ENCODE results near the gene NR3C2. TPM values are rescaled to one million over a fixed set of nuclear protein-coding genes. Genes with fewer than 3 reads are reported as not detected.

NR3C2 gene
- total and polyA plus RNA-seq, 2 experiments from 2014 or later, result 1.2 to 3.0 TPM

- H3K4me2 ChIP-seq, result no peak overlapping the region
- no peak overlapping the region for H3K4me3 ChIP-seq
- H3K36me3 Mint-ChIP-seq (ENCODE audit: low read depth), result no peaks in the 10 kb centered on the region
- H3K27me3 ChIP-seq (ENCODE audit: insufficient read depth), result no peaks in the 10 kb centered on the region
- no peaks in the 10 kb centered on the region for H3K4me1 ChIP-seq (ENCODE audit: insufficient read depth)
- H3K9me2 ChIP-seq (ENCODE audit: insufficient read depth), result no peaks in the 10 kb centered on the region
- H3K4me3 Mint-ChIP-seq, result no peak overlapping the region
- H3K27me3 Mint-ChIP-seq (ENCODE audit: insufficient read depth, low read depth, poor library complexity), result no peaks in the 10 kb centered on the region
- H3K4me1 Mint-ChIP-seq, result no peaks in the 10 kb centered on the region
- DNase-seq (ENCODE audit: low spot score), result no peak
- no peak overlapping the region for H3K27ac ChIP-seq (ENCODE audit: low read depth)
- TF ChIP-seq EZH2 (IDR thresholded peaks at IDR 0.05; ENCODE audit: low read depth, unreplicated experiment), result no peak
- TF ChIP-seq CTCF (conservative IDR thresholded peaks at IDR 0.05; ENCODE audit: low read depth in 2 of 2), result no peak
- no peak for TF ChIP-seq POLR2AphosphoS5 (IDR thresholded peaks at IDR 0.05; ENCODE audit: low read depth)
- no peak for TF ChIP-seq REST (IDR thresholded peaks at IDR 0.05; ENCODE audit: unreplicated experiment)
- no peak for TF ChIP-seq EZH2phosphoT487 (IDR thresholded peaks at IDR 0.05; ENCODE audit: unreplicated experiment)
- TF ChIP-seq NANOG (IDR thresholded peaks at IDR 0.05; ENCODE audit: borderline replicate concordance), result no peak
- TF ChIP-seq ZNF462 (CRISPR knock-in tag; IDR thresholded peaks at IDR 0.05), result no peak
- no peak for TF ChIP-seq STAT1 (IDR thresholded peaks at IDR 0.05; ENCODE audit: unreplicated experiment)
- no peak for TF ChIP-seq ETS1 (IDR thresholded peaks at IDR 0.05)
- TF ChIP-seq ZNF331 (CRISPR knock-in tag; IDR thresholded peaks at IDR 0.05; ENCODE audit: low read depth), result no peak
- no peak for TF ChIP-seq CREB1 (CRISPR knock-in tag; IDR thresholded peaks at IDR 0.05; ENCODE audit: low read depth)
- no peak for TF ChIP-seq JUNB (IDR thresholded peaks at IDR 0.05; ENCODE audit: unreplicated experiment)
- H3F3A ChIP-seq (replicated peaks; ENCODE audit: low read depth), result no peaks in the 10 kb centered on the region
- no peak overlapping the region for H2AFZ ChIP-seq
- H3K79me2 ChIP-seq (replicated peaks; ENCODE audit: insufficient read depth), result no peaks in the 10 kb centered on the region
- H3K9me3 Mint-ChIP-seq, result no peaks in the 10 kb centered on the region
- H3K36me3 ChIP-seq (ENCODE audit: insufficient read depth), result no peaks in the 10 kb centered on the region
- ATAC-seq, result no peak
- 0 out of 2 replicates have a peak, but pooled peaks cover 2% of the 10 kb centered on the region for H4K20me1 ChIP-seq (replicated peaks; ENCODE audit: insufficient read depth)
- no peak overlapping the region for H3K27ac Mint-ChIP-seq
Measured at GRCh38 chr4:148369919-148370318, 72.3 kb downstream of the NR3C2 start.
